ENCODE data around the gene EML5. TPM values are rescaled to one million over a fixed set of nuclear protein-coding genes. Genes with fewer than 3 reads are reported as not detected.

Gene EML5
- total RNA-seq, 1 experiment from 2014 or later, result 1.8 TPM

DNA sequence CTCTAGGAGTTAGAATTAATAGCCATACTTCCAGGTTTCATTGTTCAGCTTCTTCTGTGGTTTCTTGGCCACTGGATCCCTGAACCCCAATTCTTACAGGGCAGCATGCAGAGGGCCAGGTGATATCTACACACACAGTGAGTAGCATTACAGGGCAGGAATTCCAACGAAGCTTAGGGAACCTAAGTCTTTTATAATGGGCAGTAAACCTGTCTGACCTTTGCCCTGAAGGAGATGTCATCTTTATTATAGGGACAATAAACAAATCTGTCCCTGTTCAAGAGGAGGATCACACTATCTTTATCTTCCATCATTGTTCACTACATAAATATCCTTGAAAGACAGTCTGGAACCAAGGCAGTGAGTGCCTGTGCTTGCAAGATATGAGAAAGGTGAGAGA lies 11.7 kb upstream of the EML5 start:
- no peak overlapping the region for H3K9ac ChIP-seq (ENCODE audit: low read length)
- BruUV-seq (replicated peaks), result no TSS peak
- H4K20me1 ChIP-seq (ENCODE audit: insufficient read depth), result no peaks in the 10 kb centered on the region
- CTCF ChIA-PET, result no interaction called here
- H3K27me3 ChIP-seq (ENCODE audit: insufficient read depth, low read length), result no peaks in the 10 kb centered on the region
- H3K4me2 ChIP-seq (ENCODE audit: low read length), result no peak overlapping the region
- H3K79me2 ChIP-seq (ENCODE audit: insufficient read depth, low read length), result no peaks in the 10 kb centered on the region
- TF ChIP-seq, protein P1, sequence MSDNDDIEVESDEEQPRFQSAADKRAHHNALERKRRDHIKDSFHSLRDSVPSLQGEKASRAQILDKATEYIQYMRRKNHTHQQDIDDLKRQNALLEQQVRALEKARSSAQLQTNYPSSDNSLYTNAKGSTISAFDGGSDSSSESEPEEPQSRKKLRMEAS (IDR thresholded peaks at IDR 0.05), result no peak
- TF ChIP-seq SIN3A (IDR thresholded peaks at IDR 0.05; ENCODE audit: low read depth), result no peak
- TF ChIP-seq EZH2phosphoT487 (IDR thresholded peaks at IDR 0.05; ENCODE audit: borderline replicate concordance), result no peak
- TF ChIP-seq JUND (IDR thresholded peaks at IDR 0.05), result no peak
- TF ChIP-seq, protein P2, sequence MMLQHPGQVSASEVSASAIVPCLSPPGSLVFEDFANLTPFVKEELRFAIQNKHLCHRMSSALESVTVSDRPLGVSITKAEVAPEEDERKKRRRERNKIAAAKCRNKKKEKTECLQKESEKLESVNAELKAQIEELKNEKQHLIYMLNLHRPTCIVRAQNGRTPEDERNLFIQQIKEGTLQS (IDR thresholded peaks at IDR 0.05), result no peak
- no peak for TF ChIP-seq EZH2 (IDR thresholded peaks at IDR 0.05)
- no peak for TF ChIP-seq POLR2AphosphoS5 (IDR thresholded peaks at IDR 0.05; ENCODE audit: low read depth, low read length)
- no peak for TF ChIP-seq POLR2A (IDR thresholded peaks at IDR 0.05; ENCODE audit: borderline replicate concordance, extremely low read depth, insufficient read depth, insufficient read length)
- no peak for TF ChIP-seq EGR1 (IDR thresholded peaks at IDR 0.05; ENCODE audit: low read depth)
- TF ChIP-seq, protein P3, sequence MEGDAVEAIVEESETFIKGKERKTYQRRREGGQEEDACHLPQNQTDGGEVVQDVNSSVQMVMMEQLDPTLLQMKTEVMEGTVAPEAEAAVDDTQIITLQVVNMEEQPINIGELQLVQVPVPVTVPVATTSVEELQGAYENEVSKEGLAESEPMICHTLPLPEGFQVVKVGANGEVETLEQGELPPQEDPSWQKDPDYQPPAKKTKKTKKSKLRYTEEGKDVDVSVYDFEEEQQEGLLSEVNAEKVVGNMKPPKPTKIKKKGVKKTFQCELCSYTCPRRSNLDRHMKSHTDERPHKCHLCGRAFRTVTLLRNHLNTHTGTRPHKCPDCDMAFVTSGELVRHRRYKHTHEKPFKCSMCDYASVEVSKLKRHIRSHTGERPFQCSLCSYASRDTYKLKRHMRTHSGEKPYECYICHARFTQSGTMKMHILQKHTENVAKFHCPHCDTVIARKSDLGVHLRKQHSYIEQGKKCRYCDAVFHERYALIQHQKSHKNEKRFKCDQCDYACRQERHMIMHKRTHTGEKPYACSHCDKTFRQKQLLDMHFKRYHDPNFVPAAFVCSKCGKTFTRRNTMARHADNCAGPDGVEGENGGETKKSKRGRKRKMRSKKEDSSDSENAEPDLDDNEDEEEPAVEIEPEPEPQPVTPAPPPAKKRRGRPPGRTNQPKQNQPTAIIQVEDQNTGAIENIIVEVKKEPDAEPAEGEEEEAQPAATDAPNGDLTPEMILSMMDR (IDR thresholded peaks at IDR 0.05 in 2 of 3, conservative IDR thresholded peaks at IDR 0.05 in 1 of 3; ENCODE audit: borderline replicate concordance in 1 of 3, insufficient read depth in 1 of 3, low read depth in 2 of 3, low read length in 2 of 3), result no peak
- H3K36me3 ChIP-seq (ENCODE audit: control insufficient read depth in 1 of 2, insufficient read depth in 2 of 2, low read length in 2 of 2), result no peaks in the 10 kb centered on the region
- H2AFZ ChIP-seq (ENCODE audit: low read depth, low read length, poor library complexity, severe bottlenecking), result no peak overlapping the region
- DNase-seq (ENCODE audit: low read depth, low spot score), result no peak
- intact Hi-C loops (cut with micrococcal nuclease), result no loop called here
- H3K9me2 ChIP-seq (ENCODE audit: insufficient read depth), result no peaks in the 10 kb centered on the region
- POLR2A ChIA-PET, result no interaction called here
- H3K4me3 ChIP-seq (replicated peaks in 1 of 2; ENCODE audit: low read depth in 1 of 2, low read length in 2 of 2), result no peak overlapping the region
- no peak for ATAC-seq
- RAD21 ChIA-PET (ENCODE audit: low non-redundant PET in 1 of 2, low total read pairs in 2 of 2, uncharacterized antibody in 2 of 2, unreplicated experiment in 2 of 2), result no interaction called here
- no peaks in the 10 kb centered on the region for H3K9me3 ChIP-seq (ENCODE audit: control insufficient read depth in 1 of 2, insufficient read depth in 1 of 2, low read depth in 1 of 2, low read length in 2 of 2)
- H3K4me1 ChIP-seq (ENCODE audit: control insufficient read depth in 1 of 2, insufficient read depth in 2 of 2, low read length in 2 of 2), result no peaks in the 10 kb centered on the region
- H3K27ac ChIP-seq (ENCODE audit: low read depth, low read length), result no peak overlapping the region
